Activated naive CD4-positive, alpha-beta T cell treated with anti-CD3 and anti-CD28 coated beads for 36 hours (primary cell): ENCODE data around the gene OR5A2. TPM values are rescaled to one million over a fixed set of nuclear protein-coding genes. Genes with fewer than 3 reads are reported as not detected.
"Not testable (repeated sequence)": the region's sequence is repeated elsewhere in the genome, so short reads cannot be mapped to it uniquely, and the experiment has no call there.

Experiments used
- CTCF ChIA-PET: fragments of 350-600 bp; sonication (Branson Sonifier 250); formaldehyde crosslinking; loops from one replicate; lab custom pipeline; 2021; ENCODE audit warnings: antibody characterized with exemption; lab: Charles Lee
- DNase-seq: peaks from one replicate; pipeline ENCODE4 v3.0.0-alpha.2; 2020
- H3K27ac Mint-ChIP-seq: one replicate; pipeline ENCODE4 v1.8.0; 2021; ENCODE audit warnings: mild to moderate bottlenecking, mixed read lengths
- H3K27me3 Mint-ChIP-seq: one replicate; pipeline ENCODE4 v1.8.0; 2021; ENCODE audit warnings: low read depth, mixed read lengths
- H3K36me3 Mint-ChIP-seq: one replicate; pipeline ENCODE4 v1.8.0; 2021; ENCODE audit warnings: low read depth, mixed read lengths
- H3K4me1 Mint-ChIP-seq: one replicate; pipeline ENCODE4 v1.8.0; 2021; ENCODE audit warnings: low read depth, mixed read lengths
- H3K4me3 Mint-ChIP-seq: one replicate; pipeline ENCODE4 v1.8.0; 2021; ENCODE audit warnings: mild to moderate bottlenecking, moderate library complexity, mixed read lengths
- H3K9me3 Mint-ChIP-seq: one replicate; pipeline ENCODE4 v1.8.0; 2021; ENCODE audit warnings: mixed read lengths
- intact Hi-C: fragments of 100-400 bp; cut with micrococcal nuclease; formaldehyde crosslinking; loops from one replicate; pipeline ENCODE4 v1.15.1; 2023
- total RNA-seq, 2 experiments: library from RNA; stranded (reverse); gene quantifications; one replicate each; pipeline ENCODE4 v1.2.3, GENCODE V29; 2021

The OR5A2 gene
- total RNA-seq, 2 experiments from 2014 or later: not detected

- H3K4me3 Mint-ChIP-seq, H3K36me3 Mint-ChIP-seq, H3K9me3 Mint-ChIP-seq, H3K4me1 Mint-ChIP-seq, intact Hi-C loops, DNase-seq, H3K27ac Mint-ChIP-seq, CTCF ChIA-PET: not testable (repeated sequence)
- peaks cover 19% of the 10 kb centered on the region for H3K27me3 Mint-ChIP-seq
Observed at GRCh38 chr11:59372324-59372723, 53.9 kb downstream of the OR5A2 start.

GRCh38 chr11:59368238-59369022, 57.8 kb downstream of the OR5A2 start:
- intact Hi-C loops: no loop called here
- Mint-ChIP-seq H3K36me3 (no peaks in the 10 kb centered on the region), H3K9me3 (peaks cover 9% of the 10 kb centered on the region), H3K4me1 (no peaks in the 10 kb centered on the region), H3K4me3 (no peak overlapping the region), H3K27ac (no peak overlapping the region), H3K27me3 (peaks cover 22% of the 10 kb centered on the region)
- CTCF ChIA-PET: no interaction called here
- DNase-seq: no peak

Other genes with a start within 250 kb of the OR5A2 start
- gene MPEG1, start 213.5 kb downstream of the OR5A2 start, total RNA-seq: not detected
- not detected for gene OR5AN1, start 67.5 kb downstream of the OR5A2 start, total RNA-seq
- gene OR5A1, start 10.1 kb upstream of the OR5A2 start, total RNA-seq: not detected
- gene OR4D6, start 30.5 kb upstream of the OR5A2 start, total RNA-seq: not detected
- not detected for gene OR4D10, start 46.9 kb upstream of the OR5A2 start, total RNA-seq
- not detected for gene OR4D11, start 77.2 kb upstream of the OR5A2 start, total RNA-seq
- not detected for gene OR4D9, start 85.1 kb upstream of the OR5A2 start, total RNA-seq
- 10 to 100 TPM; 33.9 to 37.0 TPM for gene OSBP, start 189.4 kb upstream of the OR5A2 start, total RNA-seq
- gene PATL1, start 242.6 kb upstream of the OR5A2 start, total RNA-seq: 10 to 100 TPM; 56.7 to 56.8 TPM